Measurements from ENCODE around the gene SPOUT1.

SPOUT1 gene

DNA sequence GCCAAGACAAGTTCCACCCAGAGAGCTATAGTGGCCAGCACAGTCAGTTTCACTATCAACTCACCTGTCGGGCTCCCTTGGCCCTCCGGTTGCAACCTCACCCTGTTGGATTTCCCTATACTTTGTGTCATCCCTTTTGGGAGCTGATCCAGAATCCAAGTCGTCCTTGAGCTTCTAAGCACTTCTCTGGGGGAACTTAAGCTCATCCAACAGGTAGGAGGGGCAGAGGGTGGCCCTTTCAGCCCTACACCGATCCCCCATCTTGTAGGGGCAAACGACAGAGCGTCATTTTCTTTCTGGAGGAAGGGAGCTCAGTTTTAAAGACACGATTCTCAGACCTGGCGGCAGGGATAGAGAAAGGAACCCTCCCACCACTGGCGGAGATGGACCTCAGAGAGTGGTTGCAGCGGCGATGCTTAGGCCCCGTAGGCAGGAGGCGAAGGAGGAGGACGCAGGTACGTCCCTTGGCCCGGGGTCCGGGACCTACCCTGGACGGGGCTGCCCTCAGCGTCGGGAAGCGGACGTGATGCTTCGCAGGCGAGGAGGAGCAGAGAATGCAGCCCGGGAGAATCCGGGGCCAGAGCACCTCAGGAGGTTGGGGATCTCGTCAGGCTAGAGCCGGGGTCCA, 58.4 kb downstream of the SPOUT1 start:
- no peak for DNase-seq

DNA sequence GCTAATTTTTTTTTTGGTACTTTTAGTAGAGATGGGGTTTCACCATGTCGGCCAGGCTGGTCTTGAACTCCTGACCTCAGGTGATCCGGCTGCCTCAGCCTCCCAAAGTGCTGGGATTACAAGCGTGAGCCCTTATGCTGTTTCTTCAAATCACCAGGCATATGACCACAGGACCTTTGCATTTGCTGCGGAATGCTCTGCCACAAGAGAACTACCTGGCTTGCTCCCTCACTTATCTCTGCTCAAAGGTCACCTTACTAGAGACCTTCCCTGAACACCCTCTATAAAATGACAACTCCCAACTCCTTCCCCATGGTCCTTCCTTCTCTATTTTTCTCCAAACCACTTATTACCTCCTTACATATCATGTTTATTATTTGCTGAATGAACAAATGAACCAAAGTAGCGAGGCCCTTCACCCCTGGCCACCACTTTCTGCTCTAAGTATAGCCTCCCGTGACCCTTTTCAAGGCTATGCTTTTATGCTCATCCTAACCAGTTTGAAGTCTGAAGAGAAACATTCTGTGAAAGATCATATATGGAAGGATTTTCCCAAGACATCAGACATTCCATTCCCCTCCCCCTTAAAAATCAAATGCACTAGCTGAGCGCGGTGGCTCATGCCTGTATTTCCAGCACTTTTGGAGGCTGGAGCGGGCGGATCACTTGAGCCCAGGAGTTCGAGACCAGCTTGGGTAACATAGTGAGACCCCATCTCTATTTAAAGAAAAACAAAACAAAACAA, 59.1 kb downstream of the SPOUT1 start:
- no peak for DNase-seq

All from activated effector memory CD4-positive, alpha-beta T cell treated with Interleukin-2 at 50 U/mL for 16 hours (primary cell).